Spleen (tissue), 7 donors: ENCODE results near the gene ZMYM1.

Experiments used
- POLR2A ChIP-seq, 3 donors: fragments of 450-650 bp; IDR thresholded peaks; one replicate each; pipeline ENCODE4 v1.5.1; 2017; ENCODE audit warnings: antibody characterized with exemption in 3 of 3, mild to moderate bottlenecking in 1 of 3
- TF ChIP-seq, protein P1 (sequence below), 11 experiments: fragments of 200-600 bp in 7 of 11; fragments of 450-650 bp in 4 of 11; sonication (generic) in 4 of 11; IDR thresholded peaks in 8 of 11; conservative IDR thresholded peaks in 3 of 11; 1 replicate in 7 of 11; 2 replicates in 4 of 11; pipeline versions ENCODE4 v1.4.0 to v1.8.0; 2016 to 2021; ENCODE audit warnings: antibody characterized with exemption in 11 of 11, inconsistent platforms in 4 of 11, mild to moderate bottlenecking in 1 of 11
- donor health status: DM: no; HTN: no; CAD: no; lungs with moderate emphysema.
- donor health status: DM: no; HTN: no; CAD: no.
- donor health status: DM: no; HTN: no; CAD: no.

DNA sequence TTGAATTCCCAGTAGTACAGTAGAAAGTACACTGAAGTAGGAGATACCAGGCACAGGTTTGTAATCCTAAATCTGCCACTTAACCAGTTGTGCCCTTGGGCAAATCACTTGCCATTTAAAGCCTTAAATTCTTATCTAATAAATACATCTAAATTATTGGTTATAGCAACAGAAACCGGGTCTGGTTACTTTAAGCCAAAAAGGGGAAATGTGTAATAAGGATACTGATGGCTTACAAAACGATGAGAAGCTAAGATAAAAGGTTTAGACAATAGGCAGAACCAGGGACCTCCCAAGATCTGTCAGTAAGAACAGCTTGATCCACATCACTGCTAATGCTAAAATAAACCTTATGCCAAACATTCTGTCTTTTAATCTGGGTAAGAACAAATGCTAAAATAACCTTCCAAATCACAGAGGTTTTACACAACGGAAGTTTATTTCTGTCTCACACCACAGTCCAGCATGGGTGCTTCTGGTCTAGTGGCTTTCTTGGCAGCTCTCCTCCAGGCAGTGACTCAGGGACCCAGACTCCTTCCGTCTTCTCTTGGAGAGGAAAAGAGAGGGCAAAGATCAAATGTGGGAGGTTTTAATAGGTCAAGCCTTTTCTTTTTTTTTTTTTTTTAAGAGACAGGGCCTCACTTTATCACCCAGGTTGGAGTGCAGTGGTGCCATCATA, 16.5 kb upstream of the ZMYM1 start:
- TF ChIP-seq, protein P1, sequence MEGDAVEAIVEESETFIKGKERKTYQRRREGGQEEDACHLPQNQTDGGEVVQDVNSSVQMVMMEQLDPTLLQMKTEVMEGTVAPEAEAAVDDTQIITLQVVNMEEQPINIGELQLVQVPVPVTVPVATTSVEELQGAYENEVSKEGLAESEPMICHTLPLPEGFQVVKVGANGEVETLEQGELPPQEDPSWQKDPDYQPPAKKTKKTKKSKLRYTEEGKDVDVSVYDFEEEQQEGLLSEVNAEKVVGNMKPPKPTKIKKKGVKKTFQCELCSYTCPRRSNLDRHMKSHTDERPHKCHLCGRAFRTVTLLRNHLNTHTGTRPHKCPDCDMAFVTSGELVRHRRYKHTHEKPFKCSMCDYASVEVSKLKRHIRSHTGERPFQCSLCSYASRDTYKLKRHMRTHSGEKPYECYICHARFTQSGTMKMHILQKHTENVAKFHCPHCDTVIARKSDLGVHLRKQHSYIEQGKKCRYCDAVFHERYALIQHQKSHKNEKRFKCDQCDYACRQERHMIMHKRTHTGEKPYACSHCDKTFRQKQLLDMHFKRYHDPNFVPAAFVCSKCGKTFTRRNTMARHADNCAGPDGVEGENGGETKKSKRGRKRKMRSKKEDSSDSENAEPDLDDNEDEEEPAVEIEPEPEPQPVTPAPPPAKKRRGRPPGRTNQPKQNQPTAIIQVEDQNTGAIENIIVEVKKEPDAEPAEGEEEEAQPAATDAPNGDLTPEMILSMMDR (IDR thresholded peaks at IDR 0.05 in 8 of 11, conservative IDR thresholded peaks at IDR 0.05 in 3 of 11), result no peak
- no peak for TF ChIP-seq POLR2A (IDR thresholded peaks at IDR 0.05)
